Measurements from ENCODE around the gene IFNA8.
"Not testable (repeated sequence)": the region's sequence is repeated elsewhere in the genome, so short reads cannot be mapped to it uniquely, and the experiment has no call there.

The IFNA8 gene

DNA sequence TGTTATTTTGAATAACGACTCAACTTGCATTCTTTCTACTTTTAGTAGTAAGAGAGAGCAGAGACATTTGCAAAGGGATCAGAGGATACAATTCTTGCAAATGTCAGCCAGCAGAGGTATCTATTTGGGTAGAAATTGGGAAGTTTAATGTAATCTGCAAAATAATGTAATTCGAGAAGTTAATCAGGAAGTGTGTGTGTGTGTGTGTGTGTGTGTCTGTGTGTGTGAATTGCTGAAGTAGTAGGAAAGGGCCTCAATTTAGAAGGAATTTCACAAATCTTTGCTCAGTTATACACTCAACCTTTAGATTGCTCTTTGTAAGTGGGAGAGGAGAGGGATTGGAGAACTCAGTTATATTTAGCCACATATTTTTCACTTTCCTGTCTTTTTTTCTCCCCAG is 20.3 kb downstream of the IFNA8 start:
- no peak for DNase-seq

DNA sequence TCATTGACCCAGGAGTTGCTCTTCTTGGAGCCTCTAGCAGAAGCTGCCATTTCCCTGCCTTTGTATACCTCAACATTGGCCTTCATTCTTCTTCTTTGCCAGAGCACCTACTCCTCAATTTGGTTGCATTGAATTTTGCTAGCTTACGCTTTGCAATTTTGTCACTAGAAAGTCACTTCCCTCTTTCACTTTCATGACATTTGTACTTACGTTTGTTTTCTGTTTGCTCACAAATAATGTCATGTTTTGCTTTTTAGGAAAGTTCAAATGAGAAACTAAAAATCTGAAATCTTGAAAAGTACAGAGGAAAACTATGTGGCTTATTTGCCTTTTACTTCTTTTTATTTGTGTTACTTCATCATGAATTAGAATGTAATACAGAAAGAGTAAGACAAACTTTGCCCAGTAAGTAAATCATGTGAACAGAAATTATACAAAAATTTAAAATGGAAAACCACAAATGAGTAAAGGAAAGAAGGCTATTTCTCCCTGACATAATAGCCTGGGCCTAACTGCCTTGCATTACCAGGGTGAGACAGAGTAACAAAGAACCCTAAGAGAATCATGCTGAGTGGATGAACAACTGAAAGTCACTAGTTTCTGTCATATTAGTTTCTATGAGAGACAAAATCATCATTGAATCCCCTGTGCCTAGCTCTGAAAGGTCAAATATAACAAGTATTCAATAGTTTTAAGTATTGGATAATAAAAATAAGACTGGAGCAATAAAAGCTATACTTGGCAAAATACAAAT is 23.9 kb downstream of the IFNA8 start:
- no peak for DNase-seq

- peak; percentile 18 for DNase-seq
Measured at GRCh38 chr9:21434202-21435014, 25.5 kb downstream of the IFNA8 start.

DNA sequence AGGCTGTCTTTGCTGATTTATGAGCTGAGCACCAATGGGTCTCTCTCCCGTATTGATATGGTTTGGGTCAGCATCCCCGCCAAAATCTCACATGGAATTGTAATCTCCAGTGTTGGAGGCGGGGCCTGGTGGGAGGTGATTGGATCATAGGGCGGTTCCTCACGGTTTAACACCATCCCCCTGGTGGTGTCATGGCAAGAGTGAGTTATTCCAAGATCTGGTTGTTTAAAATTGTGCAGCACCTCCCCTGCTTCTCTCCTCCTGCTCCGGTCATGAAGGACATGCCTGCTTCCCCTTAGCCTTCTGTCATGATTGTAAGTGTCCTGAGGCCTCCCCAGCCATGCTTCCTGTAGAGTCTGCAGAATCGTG is 26.1 kb downstream of the IFNA8 start:
- DNase-seq: not testable (repeated sequence)

GRCh38 chr9:21440139-21440538 is 31.2 kb downstream of the IFNA8 start, which contains the start of gene IFNA1:
Gene IFNA1, plus strand, starts transcription at chr9:21440439. Its CDS starts 69 bp downstream, at chr9:21440508.
- no peak for DNase-seq

DNA sequence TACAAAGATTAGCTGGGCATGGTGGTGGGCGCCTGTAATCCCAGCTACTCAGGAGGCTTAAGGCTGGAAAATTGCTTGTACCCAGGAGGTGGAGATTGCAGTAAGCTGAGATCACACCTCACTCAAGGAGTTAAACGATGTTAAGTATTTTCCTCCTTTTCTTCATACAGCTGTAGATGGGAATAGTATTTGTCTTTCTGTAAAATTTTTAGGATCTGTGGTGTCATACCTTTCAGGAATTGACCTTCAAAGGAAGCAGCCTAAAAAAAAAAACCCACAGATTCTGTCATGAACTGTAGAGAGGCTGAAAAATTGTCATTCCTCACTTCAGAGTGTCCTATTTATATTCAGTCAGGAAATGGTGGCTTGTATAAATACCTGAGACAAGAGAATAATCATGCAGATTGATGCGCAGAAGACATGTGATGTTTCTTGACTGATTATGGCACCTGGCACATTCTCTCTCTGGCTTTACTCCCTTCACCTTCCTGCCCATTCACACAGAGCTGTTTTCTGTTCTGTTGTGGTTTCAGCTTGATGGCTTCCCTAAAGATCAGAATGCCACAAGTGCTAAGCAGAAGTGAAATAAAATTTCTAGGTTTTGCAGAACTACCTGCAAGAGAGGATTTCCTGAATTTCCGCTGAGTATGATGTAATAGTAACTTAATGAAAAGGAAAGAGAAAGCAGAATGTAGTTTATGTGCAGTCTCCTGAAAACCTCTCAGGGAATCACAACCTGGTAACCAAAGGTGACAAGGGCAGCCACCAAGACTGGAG is 35.1 kb downstream of the IFNA8 start:
- DNase-seq: no peak

- DNase-seq: not testable (repeated sequence)
Measured at GRCh38 chr9:21449312-21449711, 40.4 kb downstream of the IFNA8 start.

GRCh38 chr9:21450733-21451394 is 41.9 kb downstream of the IFNA8 start:
- no peak for DNase-seq

GRCh38 chr9:21452681-21453080 is 43.8 kb downstream of the IFNA8 start:
- no peak for DNase-seq

DNA sequence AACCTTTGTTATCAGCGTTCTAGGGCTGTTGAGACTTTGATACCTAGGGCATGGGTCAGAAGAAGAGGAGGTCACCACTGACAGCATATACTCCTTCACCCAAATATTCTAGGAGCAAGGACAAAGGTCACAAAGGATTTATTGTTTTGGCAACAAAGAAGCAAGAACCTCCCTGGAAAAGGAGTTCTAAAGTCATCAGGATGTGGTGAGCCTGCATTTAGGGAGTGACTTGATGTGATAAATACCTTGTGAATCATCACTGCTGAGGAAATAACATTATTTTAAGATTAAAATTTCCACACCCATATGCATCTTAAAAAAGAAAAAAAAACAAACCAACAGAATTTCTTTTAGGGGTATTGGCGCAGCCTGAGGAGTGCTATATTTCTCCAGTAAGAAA is 45.2 kb downstream of the IFNA8 start:
- no peak for DNase-seq

GRCh38 chr9:21455320-21455719 is 46.4 kb downstream of the IFNA8 start:
- DNase-seq: no peak

All from NCI-H774 (cell line).